Loucy (cell line): Measurements from ENCODE around the gene COP1.

Experiments used
- CTCF ChIP-seq: fragments of 200-600 bp; sonication (generic); conservative IDR thresholded peaks from 2 replicates; pipeline ENCODE4 v1.5.1; 2014; ENCODE audit warnings: mild to moderate bottlenecking, antibody characterized with exemption, low read length
- EZH2phosphoT487 ChIP-seq: fragments of 200-600 bp; IDR thresholded peaks from 2 replicates; pipeline ENCODE4 v1.6.1; 2018; ENCODE audit warnings: antibody characterized with exemption, mild to moderate bottlenecking, moderate library complexity, borderline replicate concordance

- TF ChIP-seq CTCF (no peak), EZH2phosphoT487 (no peak)
These were observed 7.4 kb downstream of the COP1 start for GRCh38 chr1:176199707-176200106.
